OCI-LY1 (cell line): ENCODE results near the gene LENEP.

Source experiments
- H2AFZ ChIP-seq: fragments of 200-600 bp; sonication (generic), shearing (Covaris generic); 2 replicates; pipeline ENCODE4 v1.6.0; 2014; ENCODE audit warnings: antibody characterized with exemption, mild to moderate bottlenecking, low read length
- H3F3A ChIP-seq: fragments of 200-600 bp; sonication (generic), shearing (Covaris generic); 2 replicates; pipeline ENCODE4 v1.6.0; 2014; ENCODE audit warnings: mild to moderate bottlenecking, antibody characterized with exemption, low read length, moderate library complexity; ENCODE audit not compliant: insufficient read depth
- H3K27ac ChIP-seq: fragments of 200-600 bp; sonication (generic); 2 replicates; pipeline ENCODE4 v1.5.1; 2014; ENCODE audit warnings: low read length, mixed run types, mild to moderate bottlenecking, low read depth; ENCODE audit not compliant: poor library complexity, severe bottlenecking
- H3K27me3 ChIP-seq: fragments of 200-600 bp; sonication (generic); 2 replicates; pipeline ENCODE4 v1.6.0; 2014; ENCODE audit warnings: antibody characterized with exemption, mild to moderate bottlenecking, low read length, moderate library complexity; ENCODE audit not compliant: insufficient read depth
- H3K36me3 ChIP-seq: fragments of 200-600 bp; sonication (generic); 2 replicates; pipeline ENCODE4 v1.6.1; 2014; ENCODE audit warnings: mild to moderate bottlenecking, antibody characterized with exemption, low read length, moderate library complexity, mixed read lengths; ENCODE audit not compliant: insufficient read depth
- H3K4me1 ChIP-seq: fragments of 200-600 bp; sonication (generic); 2 replicates; pipeline ENCODE4 v1.5.1; 2014; ENCODE audit warnings: mild to moderate bottlenecking, low read length, moderate library complexity; ENCODE audit not compliant: insufficient read depth, severe bottlenecking
- H3K4me2 ChIP-seq: fragments of 200-600 bp; sonication (generic), shearing (Covaris generic); 2 replicates; pipeline ENCODE4 v1.6.1; 2014; ENCODE audit warnings: low read length
- H3K4me3 ChIP-seq: fragments of 200-600 bp; sonication (generic); 2 replicates; pipeline ENCODE4 v1.5.1; 2014; ENCODE audit warnings: low read length, low read depth, mild to moderate bottlenecking, mixed read lengths; ENCODE audit not compliant: poor library complexity, severe bottlenecking
- H3K79me2 ChIP-seq: fragments of 200-600 bp; shearing (Covaris generic); 2 replicates; pipeline ENCODE4 v1.6.1; 2016; ENCODE audit warnings: mixed run types, low read length, mixed read lengths; ENCODE audit not compliant: insufficient read depth
- H3K9ac ChIP-seq: fragments of 200-600 bp; sonication (generic), shearing (Covaris generic); 2 replicates; pipeline ENCODE4 v1.6.1; 2014; ENCODE audit warnings: mild to moderate bottlenecking, low read length, mixed read lengths
- H3K9me2 ChIP-seq: fragments of 200-600 bp; sonication (generic), shearing (Covaris generic); 2 replicates; pipeline ENCODE4 v1.6.1; 2014; ENCODE audit warnings: low read depth, mild to moderate bottlenecking, low read length, mixed read lengths
- H3K9me3 ChIP-seq: fragments of 200-600 bp; shearing (Covaris generic); 2 replicates; pipeline ENCODE4 v1.6.1; 2014; ENCODE audit warnings: low read length, mixed read lengths
- H4K20me1 ChIP-seq: fragments of 200-600 bp; sonication (generic), shearing (Covaris generic); 2 replicates; pipeline ENCODE4 v1.6.0; 2016; ENCODE audit warnings: mild to moderate bottlenecking, low read length; ENCODE audit not compliant: insufficient read depth
- CTCF ChIP-seq: fragments of 200-600 bp; sonication (generic), shearing (Covaris generic); IDR thresholded peaks from 2 replicates; pipeline ENCODE4 v1.5.1; 2017; ENCODE audit warnings: mild to moderate bottlenecking, antibody characterized with exemption, low read length, moderate library complexity, mixed read lengths
- EZH2 ChIP-seq: fragments of 200-600 bp; sonication (generic), shearing (Covaris generic); IDR thresholded peaks from 2 replicates; pipeline ENCODE4 v1.8.0; 2017; ENCODE audit warnings: borderline replicate concordance, mixed run types, mild to moderate bottlenecking, antibody characterized with exemption, low read length, moderate library complexity, mixed read lengths

The LENEP gene

GRCh38 chr1:155039308-155039669, 45.9 kb downstream of the LENEP start:
- TF ChIP-seq EZH2 (no peak), CTCF (no peak)
- H3K27ac ChIP-seq, result no peak overlapping the region
- H3F3A ChIP-seq, result no peaks in the 10 kb centered on the region
- H2AFZ ChIP-seq, result no peak overlapping the region
- no peak overlapping the region for H3K4me2 ChIP-seq
- no peaks in the 10 kb centered on the region for H3K9me3 ChIP-seq
- no peaks in the 10 kb centered on the region for H4K20me1 ChIP-seq
- peaks cover 11% of the 10 kb centered on the region for H3K27me3 ChIP-seq
- no peak overlapping the region for H3K9ac ChIP-seq
- no peaks in the 10 kb centered on the region for H3K9me2 ChIP-seq
- no peak overlapping the region for H3K4me3 ChIP-seq
- no peaks in the 10 kb centered on the region for H3K4me1 ChIP-seq
- no peaks in the 10 kb centered on the region for H3K79me2 ChIP-seq
- H3K36me3 ChIP-seq, result no peaks in the 10 kb centered on the region

DNA sequence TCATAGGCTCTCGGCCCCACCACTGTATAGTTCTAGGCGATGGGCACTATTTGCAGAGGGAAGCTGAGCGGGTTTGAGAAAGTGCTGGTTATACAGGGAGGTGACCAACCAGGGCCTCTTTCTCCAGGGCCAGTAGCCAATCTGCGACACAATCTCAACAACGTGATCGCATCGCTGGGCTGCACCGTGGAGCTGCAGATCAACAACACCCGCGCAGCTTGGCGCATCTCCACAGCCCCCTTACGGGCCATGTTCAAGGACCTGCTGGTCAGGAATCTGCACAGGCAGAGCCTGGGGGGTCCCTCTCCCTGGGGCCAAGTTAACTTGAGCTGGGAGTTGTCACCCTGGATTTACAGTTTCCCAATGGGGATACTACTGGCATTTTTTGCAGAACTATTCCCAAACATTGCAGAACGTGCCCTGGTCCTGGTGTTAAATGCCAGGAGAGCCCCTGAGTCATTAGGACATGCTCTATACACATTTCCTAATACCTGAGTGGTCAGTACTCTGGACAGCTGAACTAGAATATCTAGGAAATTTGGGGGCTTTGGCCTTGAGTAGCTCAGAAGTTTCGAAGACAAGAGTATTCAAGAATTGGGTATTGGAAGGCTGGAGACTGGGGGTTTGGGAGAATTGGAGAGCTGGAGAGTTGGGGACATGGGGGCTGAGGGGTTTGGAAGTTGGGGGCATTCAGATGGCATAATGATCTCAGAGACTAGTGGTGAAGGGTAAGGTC, 47.1 kb downstream of the LENEP start:
- Histone ChIP-seq H4K20me1 (no peaks in the 10 kb centered on the region), H3K36me3 (no peaks in the 10 kb centered on the region), H3K4me3 (no peak overlapping the region), H3K27ac (no peak overlapping the region), H3K9me2 (no peaks in the 10 kb centered on the region), H3K4me2 (no peak overlapping the region), H2AFZ (no peak overlapping the region), H3K9me3 (no peaks in the 10 kb centered on the region), H3K79me2 (no peaks in the 10 kb centered on the region), H3K27me3 (peaks cover 11% of the 10 kb centered on the region), H3K9ac (no peak overlapping the region), H3K4me1 (no peaks in the 10 kb centered on the region), H3F3A (no peaks in the 10 kb centered on the region)
- TF ChIP-seq EZH2 (no peak), CTCF (no peak)

GRCh38 chr1:155042789-155043188, 49.4 kb downstream of the LENEP start:
- H3K27ac ChIP-seq, result no peak overlapping the region
- H3K9me3 ChIP-seq, result no peaks in the 10 kb centered on the region
- no peaks in the 10 kb centered on the region for H3F3A ChIP-seq
- H3K4me1 ChIP-seq, result no peaks in the 10 kb centered on the region
- no peak overlapping the region for H2AFZ ChIP-seq
- H4K20me1 ChIP-seq, result no peaks in the 10 kb centered on the region
- H3K4me3 ChIP-seq, result no peak overlapping the region
- H3K27me3 ChIP-seq, result peaks cover 7% of the 10 kb centered on the region
- H3K9me2 ChIP-seq, result no peaks in the 10 kb centered on the region
- no peaks in the 10 kb centered on the region for H3K79me2 ChIP-seq
- no peak overlapping the region for H3K9ac ChIP-seq
- no peak for TF ChIP-seq EZH2
- TF ChIP-seq CTCF, result no peak
- no peaks in the 10 kb centered on the region for H3K36me3 ChIP-seq
- no peak overlapping the region for H3K4me2 ChIP-seq
